HG02938 (cell line): Measurements from ENCODE around the gene LRRC8D.
"Not testable (repeated sequence)": the region's sequence is repeated elsewhere in the genome, so short reads cannot be mapped to it uniquely, and the experiment has no call there.

Experiments
- ATAC-seq: cut with Tn5 transposase; IDR thresholded peaks from one replicate; pipeline ENCODE4 v1.9.1; 2021; ENCODE audit warnings: mild to moderate bottlenecking, moderate library complexity; ENCODE audit not compliant: unreplicated experiment

Gene LRRC8D

DNA sequence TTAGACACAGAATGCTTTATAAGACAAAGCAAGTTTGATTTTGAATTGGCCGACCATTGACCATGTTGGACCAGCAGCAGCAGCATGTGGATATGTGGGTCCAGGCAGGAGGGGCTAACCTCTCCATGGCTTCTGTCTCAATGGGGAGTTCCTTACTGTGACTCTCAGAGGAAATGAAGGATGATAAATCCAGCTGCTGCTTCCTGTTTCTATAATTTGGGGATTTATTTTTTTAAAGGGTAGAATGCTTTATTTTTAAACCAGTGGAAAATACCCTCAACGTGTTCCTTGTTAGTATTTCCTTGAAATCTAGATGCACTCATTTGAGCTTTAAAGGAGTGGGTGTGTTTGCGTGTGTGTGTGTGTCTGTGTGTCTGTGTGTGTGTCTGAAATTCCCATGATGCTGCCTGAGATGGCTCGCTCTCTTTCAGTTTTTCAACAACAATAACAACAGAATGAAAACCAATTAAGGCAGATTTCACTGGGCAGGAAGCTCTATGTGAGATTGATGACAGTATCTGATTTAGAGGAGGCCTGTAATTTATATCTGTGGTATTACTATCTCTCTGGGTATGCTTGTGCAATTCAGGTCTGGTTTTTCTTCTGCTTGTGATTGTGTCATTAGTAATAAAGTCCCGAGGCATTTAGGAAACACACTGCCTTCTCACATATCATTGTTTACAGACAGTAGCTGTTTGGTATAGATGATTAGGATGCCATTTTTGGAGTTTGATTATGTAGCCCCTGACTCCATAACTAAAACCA lies 88.0 kb downstream of the LRRC8D start:
- no peak for ATAC-seq

DNA sequence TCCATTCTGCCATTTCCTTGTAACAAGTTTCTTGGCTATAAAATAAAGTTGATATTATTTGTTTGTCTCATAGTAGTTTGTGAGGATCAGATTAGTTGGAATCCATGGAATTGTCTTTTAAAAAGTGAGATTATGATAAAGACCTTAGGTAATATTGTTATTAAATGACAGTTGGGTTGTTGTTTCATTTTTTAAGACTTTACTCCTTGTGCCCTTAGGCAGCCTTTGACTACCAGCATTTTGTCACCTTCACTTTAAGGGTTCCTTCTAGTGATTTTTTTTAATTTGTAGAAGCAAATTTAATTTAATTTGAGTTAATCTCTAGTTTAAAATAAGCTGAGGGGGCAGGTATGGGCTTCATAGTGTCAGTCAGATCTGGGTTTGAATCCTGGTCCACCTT lies 89.4 kb downstream of the LRRC8D start:
- ATAC-seq = no peak

DNA sequence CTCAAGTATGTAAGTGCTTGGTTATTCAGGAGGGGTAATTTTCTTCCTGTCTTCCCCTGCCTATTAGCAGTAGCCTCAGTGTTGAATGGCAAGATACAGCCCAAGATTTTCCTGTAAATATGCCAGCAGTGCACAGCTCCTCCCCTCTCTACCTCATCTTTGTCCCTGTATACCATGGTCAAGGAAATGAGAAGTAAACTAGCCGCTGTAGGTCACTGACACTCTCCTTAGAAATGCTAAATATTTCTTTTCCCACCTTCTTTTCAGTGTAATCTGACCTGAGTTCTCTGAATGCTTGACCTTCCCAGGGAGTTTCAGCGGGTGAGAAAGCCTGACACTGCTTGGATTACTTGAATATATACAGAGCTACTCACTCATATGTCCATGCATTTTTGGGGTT lies 89.9 kb downstream of the LRRC8D start:
- ATAC-seq = no peak

DNA sequence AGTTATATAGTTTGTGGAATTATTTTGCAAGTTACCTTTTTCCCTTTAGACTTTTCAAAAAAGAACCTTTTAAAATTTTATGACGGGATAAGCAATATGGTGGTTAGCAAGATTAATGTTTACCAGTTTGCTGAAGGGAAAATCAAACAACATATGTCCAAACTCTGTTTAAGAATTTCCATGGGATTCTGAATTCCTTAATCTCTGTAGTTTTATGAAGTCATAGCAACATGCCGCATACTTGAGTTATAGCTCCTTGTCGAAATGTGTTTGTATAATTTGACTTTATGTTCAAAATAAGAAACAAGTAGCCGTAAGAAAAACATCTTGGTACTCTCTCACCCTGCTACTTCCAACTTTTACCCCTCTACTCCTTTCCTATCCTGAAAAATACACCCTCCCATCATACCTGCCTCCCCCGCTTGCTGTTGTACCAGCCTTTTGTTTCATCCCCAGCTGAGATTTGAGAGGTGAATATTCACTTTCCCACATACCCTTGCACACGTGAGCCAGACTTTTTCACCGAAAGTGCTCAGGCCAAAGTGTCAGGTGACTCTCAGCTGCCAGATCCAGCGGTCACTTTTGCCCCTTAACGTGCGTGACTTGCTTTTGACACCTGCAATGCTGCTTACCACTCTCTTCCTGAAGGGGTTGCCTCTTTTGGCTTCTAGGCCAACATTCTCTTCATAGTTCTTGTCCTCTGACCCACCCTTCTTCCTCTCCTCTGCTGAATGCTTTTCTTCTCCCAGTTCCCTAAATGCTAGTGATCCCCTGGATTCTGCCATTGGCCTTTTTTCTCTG lies 90.6 kb downstream of the LRRC8D start:
- no peak for ATAC-seq

DNA sequence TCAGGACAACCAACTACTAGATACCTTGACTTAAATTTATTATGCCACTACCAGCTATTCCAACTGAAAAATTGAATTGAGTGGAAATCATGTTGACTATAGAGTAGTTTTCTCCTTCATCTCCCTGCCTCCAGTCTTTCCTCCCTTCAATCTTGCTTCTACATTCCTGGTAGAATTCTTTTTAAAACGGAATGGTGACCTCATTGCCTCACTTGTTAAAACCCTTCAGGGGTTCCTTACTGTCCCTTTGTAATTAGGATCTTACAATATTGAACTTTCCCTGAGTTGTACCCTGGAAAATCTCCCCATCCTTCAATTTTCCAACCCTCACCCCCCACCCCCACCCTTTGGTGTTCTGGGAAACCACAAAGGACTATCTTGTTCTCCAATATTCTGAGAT lies 91.2 kb downstream of the LRRC8D start:
- ATAC-seq = no peak

DNA sequence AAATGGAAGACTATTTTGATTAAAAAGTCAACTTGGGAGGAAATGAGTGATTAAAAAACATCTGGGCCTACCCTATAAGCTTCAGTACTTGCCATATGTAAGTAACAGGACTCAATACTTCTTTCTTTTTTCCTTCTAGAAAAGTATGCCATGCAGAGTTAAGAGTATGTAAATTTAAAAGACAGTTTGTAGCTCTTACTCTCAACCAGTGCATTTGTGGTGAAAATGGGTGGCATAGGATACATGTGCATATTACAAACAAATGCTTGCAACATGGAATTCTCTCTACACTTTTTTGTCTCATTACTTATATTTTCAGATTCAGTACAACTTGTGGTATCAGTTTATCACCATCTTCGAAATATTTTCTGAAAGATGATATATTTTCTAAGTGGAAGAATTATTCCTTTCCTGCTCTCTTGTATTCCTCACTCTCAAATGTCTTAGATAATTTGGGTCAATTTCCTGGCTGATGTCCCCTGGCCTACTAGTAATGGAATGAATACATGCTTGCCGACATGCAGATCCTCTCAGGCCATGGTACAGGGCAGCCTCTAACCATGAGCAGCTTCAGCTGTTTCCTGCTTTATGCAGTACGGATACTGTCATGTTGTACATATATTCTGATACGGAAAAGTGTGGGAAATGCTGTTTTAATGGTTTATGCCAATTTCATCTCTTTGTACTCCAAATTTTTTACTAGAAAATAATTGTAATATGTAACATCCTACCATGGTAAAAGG lies 92.7 kb downstream of the LRRC8D start:
- ATAC-seq = no peak

DNA sequence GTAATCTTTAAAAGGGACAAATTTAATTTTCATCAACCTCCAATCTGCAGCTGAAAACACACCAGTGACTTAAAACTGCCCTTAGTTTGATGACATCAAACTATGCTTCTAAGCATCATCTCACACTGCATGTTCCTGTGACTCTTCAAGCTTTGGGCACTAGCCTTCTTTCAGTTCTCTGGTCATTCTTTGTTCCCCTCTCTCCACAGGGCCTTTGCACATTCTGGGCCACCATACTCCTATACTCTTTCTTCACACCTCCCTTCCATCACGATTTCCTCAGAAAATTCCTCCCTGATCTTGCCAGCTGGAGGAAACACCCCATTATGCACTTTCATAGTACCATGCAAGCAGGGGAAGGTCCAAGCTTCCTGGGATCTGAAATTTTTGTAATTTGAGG lies 96.5 kb downstream of the LRRC8D start:
- no peak for ATAC-seq

DNA sequence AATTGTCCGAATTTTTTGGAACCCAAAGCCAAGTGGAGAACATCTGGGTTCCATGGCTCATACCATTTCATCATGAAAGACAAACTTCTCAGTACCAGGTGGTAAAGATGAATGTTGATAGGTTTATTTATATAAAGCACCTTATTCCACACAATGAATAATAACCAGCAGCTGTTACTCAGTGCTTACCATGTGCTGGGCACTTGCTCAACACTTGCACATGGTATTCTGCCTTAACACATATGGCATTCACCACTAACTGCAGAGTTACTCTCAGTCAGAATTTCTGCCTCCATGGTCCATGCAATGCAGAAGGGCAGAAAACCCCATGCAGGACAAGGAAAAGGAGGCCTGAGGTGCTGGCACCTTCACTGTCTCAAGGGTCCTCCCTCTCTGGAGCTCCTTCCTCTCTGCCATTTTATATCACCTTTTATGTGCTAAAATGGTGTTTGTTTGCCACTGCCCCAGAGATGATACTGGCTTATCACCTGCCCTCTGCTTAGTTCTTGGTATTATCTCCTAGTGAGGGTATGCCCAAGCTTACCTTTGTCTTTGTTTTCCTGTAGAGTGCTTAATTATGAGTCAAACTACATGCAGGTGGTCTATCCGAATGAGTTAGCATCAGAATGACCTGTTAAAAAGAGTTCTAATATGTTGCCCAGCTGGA lies 97.4 kb downstream of the LRRC8D start:
- ATAC-seq = no peak

DNA sequence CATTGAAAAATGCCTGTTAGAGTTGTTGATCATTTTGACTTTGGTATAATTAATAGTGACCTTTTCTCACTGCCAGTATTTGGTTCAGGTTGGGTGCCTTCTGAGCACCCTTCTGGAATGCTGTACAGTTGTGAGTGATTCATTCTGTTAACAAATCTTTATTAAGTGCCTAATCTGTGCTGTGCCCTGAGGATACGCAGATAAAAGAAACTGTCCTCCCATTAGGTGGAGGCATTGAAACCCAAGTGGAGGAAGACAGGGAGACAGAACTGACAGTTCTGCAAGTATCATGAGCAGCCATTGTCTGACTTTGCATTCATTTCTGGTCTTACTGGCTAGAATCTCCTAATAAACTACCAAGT lies 97.9 kb downstream of the LRRC8D start:
- ATAC-seq = no peak

DNA sequence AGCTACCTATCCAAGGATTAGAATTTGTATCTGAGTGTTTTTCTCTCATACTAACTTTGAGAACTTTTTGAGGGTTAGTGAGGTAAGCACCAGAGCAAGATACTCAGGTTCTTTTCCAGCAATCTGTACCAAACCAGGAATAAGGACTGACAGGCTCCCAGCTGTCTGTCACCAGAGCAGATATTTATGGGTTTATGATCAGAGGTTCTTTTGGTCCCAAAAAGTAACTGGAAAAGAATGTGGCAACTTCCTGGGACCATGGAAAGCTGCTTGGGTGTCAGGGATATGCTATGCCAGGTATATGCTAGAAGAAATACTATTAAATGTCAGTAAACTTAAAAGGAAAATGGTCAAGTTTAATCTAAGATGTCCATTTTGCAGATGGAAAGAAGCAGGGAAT lies 98.3 kb downstream of the LRRC8D start:
- ATAC-seq = no peak

DNA sequence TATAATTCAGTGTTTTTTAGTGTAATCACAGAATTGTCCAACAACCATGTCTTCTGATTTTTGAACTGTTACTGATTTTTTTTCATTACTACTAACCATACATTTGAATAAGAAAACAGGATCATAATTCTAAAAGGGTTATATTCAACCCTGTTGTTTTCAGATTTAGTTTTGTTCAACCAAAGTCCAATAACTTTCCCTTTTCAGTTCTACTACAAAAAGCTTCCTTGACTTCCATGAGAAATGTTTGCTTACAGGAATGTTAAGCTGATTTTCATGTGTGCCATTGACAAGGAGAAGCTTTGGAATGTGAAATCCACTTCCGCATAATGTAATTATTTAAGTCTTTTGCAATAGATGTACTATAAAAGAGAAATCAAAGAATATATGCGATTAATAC lies 102.1 kb downstream of the LRRC8D start:
- no peak for ATAC-seq

DNA sequence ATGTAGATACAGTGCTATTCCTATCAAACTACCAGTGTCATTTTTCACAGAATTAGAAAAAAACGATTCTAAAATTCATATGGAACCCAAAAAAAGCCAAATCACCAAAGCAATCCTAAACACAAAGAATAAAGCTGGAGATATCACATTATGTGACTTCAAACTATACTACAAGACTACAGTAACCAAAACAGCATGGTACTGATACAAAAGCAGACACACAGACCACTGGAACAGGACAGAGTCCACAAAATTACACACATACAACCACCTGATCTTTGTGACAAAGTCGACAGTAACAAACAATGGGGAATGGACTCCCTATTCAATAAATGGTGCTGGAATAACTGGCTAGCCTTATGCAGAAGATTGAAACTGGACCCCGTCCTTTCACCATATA lies 102.7 kb downstream of the LRRC8D start:
- ATAC-seq = no peak

DNA sequence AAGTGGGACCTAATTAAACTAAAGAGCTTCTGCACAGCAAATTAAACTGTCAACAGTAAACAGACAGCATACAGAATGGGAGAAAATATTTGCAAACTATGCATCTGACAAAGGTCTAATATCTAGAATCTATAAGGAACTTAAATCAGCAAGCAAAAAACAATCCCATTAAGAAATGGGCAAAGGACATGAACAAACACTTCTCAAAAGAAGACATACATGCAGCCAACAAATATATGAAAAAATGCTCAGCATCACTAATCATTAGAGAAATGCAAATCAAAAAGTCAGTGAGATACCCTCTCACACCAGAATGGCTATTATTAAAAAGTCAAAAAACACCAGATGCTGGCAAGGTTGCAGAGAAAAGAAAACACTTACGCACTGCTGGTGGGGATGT lies 103.2 kb downstream of the LRRC8D start:
- ATAC-seq = not testable (repeated sequence)

DNA sequence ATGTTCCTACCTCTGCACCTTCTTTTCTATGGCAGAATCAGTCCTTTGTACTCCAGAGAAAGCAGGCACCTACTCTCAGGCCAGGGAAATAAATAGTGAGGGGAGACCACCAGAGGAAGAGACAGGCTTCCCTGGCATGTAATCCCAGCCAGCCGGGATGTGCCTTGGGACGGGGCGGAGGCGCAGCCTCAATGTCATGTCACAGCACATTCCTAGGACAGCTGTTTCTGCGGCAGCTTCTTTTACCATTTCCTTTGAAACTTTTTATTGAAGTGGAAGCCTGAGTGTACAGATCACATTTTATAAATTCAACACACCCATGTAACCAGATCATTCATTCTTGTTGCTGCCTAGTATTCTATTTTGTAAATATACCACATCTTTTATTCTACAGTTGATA lies 106.2 kb downstream of the LRRC8D start:
- no peak for ATAC-seq

DNA sequence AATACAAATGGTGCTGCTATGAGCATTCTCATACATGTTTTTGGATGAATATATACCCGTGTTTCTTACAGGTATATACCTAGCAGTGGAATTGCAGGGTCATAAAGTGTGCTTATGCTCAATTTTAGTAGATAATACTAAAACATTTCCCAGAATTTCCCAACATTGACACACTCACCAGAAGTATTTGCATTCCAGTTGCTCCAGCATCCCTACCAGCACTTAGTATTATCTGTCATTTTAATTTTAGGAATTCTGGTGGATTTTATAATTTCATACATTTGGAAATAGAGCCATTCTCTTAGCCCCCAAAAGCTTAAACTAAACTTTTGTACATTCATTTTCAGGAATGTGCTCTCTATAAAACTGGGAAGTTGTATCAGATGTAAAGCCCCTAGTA lies 106.6 kb downstream of the LRRC8D start:
- no peak for ATAC-seq

DNA sequence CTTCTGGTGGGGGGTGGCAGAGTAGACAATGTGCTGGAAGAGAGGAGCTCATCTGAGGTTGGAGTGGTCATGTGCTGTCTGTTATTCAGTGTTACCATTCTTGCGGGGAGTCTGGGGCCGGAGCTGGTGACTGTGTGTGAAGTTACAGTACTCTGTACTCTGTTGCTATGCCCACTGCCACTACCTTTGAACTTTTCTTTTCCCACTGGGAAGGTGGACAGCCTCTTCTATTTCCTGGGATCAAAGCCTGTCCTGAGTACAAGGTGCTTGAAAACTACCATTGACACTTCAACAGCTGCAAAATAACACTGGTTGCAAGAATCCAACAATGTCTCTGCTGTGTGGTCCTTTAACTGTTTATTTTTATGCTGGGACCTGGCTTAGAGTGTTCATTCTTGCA lies 107.7 kb downstream of the LRRC8D start:
- ATAC-seq = no peak

DNA sequence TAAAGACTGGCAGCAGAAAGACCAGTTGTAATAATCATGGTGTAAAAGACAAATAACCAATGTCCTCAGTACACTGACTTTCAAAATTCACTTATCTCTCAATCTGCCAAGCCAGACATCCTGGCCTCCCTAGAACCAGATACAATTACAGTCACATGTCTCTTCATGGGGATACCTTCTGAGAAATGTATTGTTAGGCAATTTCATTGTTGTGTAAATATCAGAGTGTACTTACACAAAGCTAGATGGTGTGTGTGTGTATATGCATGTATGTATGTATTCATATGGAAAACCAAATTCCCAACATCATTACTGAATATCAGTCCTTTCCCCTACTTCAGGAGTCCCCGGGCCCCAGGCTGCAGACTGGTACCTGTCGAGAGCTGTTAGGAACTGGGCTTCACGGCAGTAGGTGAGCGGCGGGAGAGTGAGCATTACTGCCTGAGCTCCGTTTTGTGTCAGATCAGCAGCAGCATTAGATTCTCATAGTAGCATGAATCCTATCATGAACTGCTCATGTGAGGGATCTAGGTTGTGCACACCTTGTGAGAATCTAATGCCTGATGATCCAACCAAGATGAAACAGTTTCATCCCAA lies 108.7 kb downstream of the LRRC8D start:
- no peak for ATAC-seq

DNA sequence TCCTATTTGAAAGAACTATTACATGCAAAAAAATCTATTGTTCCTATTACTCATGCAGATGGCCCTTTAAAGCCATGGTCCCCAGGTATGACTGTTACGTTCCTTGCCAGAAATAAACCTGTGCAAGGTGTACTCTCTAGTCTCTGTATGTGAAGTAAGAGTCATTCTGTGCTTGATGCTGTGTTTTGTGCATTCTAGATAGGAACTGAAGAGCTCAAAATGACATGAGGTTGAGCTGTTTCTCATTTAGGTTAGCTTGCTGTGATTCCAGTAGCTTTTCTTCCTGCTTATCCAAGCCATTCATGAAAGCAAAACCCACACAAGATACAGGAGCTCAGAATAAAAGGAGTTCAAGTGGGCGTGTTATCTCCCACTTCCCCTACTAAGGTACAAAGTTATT lies 109.7 kb downstream of the LRRC8D start:
- no peak for ATAC-seq

DNA sequence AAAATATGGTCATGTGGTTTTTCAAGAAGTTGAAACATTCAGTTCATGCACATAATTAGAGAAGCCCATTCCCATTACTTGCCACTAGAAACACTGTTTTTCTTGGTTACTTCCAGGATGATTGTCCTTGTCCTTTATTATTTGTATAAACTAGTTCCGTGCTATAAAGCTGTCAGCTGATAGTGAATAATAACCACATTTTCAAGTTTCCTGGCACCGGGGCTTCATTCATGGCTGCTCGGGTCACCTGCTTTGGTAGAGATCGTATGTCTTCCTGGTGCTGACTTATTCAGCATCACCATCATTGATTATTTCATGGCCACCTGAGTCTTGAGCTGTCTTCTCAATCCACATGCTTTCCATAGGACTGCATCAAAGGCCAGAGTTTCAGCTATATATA lies 111.1 kb downstream of the LRRC8D start:
- no peak for ATAC-seq

DNA sequence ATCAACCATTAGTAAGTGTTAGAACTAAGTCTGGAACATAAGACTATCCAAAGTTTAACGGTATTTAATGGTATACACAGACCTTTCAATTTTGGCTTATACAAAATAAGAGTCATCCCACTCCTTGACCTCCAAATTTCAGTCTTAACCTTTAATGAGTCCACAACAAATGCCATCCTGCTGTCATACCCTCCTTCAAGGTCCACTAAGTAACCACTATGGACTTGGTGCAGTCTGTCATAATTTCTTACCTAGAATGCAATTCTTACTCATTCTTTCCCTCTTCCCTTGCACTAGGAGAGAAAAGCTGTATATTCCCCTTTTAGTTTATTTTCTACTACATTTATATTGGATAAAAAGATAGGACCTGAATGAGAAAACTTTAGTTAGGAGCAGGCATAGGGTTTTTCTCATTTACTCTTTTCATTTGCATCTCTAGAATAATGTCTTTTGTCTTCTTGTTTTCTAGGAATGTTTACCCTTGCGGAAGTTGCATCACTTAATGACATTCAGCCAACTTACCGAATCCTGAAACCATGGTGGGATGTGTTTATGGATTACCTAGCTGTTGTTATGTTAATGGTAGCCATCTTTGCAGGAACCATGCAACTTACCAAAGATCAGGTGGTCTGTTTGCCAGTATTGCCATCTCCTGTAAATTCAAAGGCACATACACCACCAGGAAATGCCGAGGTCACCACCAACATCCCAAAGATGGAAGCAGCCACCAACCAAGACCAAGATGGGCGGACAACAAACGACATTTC lies 111.9 kb downstream of the LRRC8D start:
- no peak for ATAC-seq
